ENCODE data around the gene KCNIP1. TPM values are rescaled to one million over a fixed set of nuclear protein-coding genes. Genes with fewer than 3 reads are reported as not detected.

The KCNIP1 gene
- total RNA-seq, 2 donors from 2014 or later = not detected

DNA sequence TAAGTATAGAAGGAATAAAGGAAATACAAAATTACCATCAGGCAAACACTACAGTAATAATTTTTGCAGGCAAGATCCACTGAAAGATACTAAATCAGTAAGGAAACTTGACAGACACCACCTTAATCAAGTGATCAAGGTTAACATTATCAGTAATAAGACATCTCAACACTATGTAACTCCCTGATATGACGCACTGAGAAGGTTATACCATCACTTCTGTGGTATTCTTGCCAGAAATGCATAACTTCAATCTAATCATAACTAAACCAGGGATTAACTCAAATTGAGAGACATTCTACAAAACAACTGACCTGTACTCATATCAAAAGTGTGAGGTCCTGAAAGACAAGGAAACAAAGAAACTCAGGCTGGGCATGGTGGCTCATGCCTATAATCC is 227.2 kb downstream of the KCNIP1 start:
- Mint-ChIP-seq H3K9me3 (peaks cover 3% of the 10 kb centered on the region), H3K4me3 (no peak overlapping the region), H3K36me3 (no peaks in the 10 kb centered on the region), H3K27me3 (peaks cover 29 to 30% of the 10 kb centered on the region in 2 donors), H3K4me1 (ENCODE audit: low read depth in 2 of 2) (no peaks in the 10 kb centered on the region), H3K27ac (no peak overlapping the region)
- DNase-seq (ENCODE audit: low spot score) (no peak), ATAC-seq (no peak)

DNA sequence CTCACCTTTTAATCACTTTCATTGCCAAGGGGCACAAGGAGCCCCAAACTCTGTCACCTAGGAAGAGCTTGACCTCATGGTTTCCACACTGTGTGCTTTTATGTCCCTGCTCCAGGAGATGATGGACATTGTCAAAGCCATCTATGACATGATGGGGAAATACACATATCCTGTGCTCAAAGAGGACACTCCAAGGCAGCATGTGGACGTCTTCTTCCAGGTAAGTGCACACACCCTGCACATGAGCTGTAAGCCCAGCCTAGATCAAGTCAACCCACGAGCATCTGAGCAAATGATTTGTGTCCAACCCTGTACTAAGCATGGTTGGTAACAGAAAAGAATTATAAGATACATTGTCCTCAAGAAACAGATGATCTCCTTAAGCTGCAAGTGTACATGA is 228.9 kb downstream of the KCNIP1 start:
- Mint-ChIP-seq H3K27me3 (peaks cover 20 to 28% of the 10 kb centered on the region in 2 donors), H3K4me3 (no peak overlapping the region), H3K4me1 (ENCODE audit: low read depth in 2 of 2) (no peaks in the 10 kb centered on the region), H3K27ac (no peak overlapping the region), H3K36me3 (no peaks in the 10 kb centered on the region), H3K9me3 (peaks cover 3% of the 10 kb centered on the region)
- no peak for DNase-seq (ENCODE audit: low spot score)
- ATAC-seq = peak in 1 of 2 donors; percentile 53

DNA sequence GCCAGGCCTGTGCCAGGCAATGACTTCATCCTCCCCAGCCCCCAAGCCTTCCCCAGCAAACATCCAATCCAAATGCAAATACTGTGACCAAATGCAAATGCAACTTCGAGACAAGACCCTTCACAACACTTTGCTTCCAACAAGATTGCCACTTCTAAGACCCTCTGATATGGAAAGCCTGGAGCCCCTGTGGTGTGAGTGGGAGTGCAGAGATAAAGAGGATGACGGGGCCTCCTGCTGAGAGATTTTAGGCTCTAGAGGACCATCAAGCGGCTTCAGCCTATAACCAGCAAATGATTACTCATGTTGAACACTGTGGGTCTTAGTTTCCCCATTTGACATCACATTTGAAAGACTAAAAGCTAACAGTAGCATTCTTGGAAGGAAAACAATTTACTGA is 233.1 kb downstream of the KCNIP1 start:
- no peak overlapping the region for H3K27ac Mint-ChIP-seq
- no peaks in the 10 kb centered on the region for H3K4me1 Mint-ChIP-seq (ENCODE audit: low read depth in 2 of 2)
- H3K4me3 Mint-ChIP-seq = no peak overlapping the region
- H3K27me3 Mint-ChIP-seq = peaks cover 14 to 22% of the 10 kb centered on the region in 2 donors
- H3K36me3 Mint-ChIP-seq = no peaks in the 10 kb centered on the region
- H3K9me3 Mint-ChIP-seq = peaks cover 3% of the 10 kb centered on the region
- ATAC-seq (no peak), DNase-seq (ENCODE audit: low spot score) (no peak)

DNA sequence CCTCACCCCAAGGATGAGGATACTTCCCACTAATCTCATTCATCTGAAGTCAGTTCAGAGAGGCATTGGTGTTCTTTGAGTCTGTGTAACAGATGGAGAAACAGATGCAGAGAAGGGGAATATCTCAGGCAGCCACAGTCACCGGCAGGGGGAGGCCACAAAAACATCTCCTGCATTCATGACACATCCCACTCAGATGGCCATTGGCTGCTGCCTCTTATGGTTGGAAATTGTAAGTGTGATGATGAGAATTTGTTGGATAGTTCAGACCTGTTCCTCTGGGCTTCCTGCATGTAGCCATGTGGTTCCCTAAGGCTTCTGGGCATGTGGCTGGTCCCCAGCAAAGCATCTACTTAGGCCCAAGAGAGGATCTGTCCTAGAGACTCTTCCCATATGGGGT is 233.8 kb downstream of the KCNIP1 start:
- no peak overlapping the region for H3K27ac Mint-ChIP-seq

DNA sequence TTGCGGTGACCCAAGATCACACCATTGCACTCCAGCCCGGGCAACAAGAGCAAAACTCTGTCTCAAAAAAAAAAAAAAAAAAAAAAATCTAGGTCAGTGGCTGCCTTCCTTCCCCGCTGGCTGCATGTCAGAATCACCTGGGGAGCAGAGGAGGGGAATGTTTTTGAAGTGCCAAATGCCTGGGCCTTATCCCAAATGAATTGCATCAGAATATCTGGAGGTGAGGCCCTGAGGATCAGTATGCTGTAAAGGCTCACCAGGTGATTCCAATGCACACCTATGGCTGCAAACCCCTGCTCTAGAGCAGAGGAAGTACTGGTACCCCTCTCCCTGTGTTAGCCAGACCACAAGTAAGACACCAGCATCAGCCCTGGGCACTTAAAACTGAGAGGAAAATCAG is 235.0 kb downstream of the KCNIP1 start:
- peaks cover 15 to 16% of the 10 kb centered on the region in 2 donors for H3K27me3 Mint-ChIP-seq
- H3K27ac Mint-ChIP-seq = no peak overlapping the region
- H3K4me3 Mint-ChIP-seq = no peak overlapping the region
- ATAC-seq (no peak), DNase-seq (ENCODE audit: low spot score) (no peak)
- peaks cover 3% of the 10 kb centered on the region for H3K9me3 Mint-ChIP-seq
- no peaks in the 10 kb centered on the region for H3K36me3 Mint-ChIP-seq
- no peaks in the 10 kb centered on the region for H3K4me1 Mint-ChIP-seq (ENCODE audit: low read depth in 2 of 2)

More for the DNA sequence above, 233.8 kb downstream of the KCNIP1 start:
- H3K4me1 Mint-ChIP-seq (ENCODE audit: low read depth in 2 of 2) = no peaks in the 10 kb centered on the region
- H3K27me3 Mint-ChIP-seq = peaks cover 14 to 22% of the 10 kb centered on the region in 2 donors
- DNase-seq (ENCODE audit: low spot score) (no peak), ATAC-seq (no peak)
- no peaks in the 10 kb centered on the region for H3K36me3 Mint-ChIP-seq
- H3K9me3 Mint-ChIP-seq = peaks cover 3% of the 10 kb centered on the region
- H3K4me3 Mint-ChIP-seq = no peak overlapping the region

DNA sequence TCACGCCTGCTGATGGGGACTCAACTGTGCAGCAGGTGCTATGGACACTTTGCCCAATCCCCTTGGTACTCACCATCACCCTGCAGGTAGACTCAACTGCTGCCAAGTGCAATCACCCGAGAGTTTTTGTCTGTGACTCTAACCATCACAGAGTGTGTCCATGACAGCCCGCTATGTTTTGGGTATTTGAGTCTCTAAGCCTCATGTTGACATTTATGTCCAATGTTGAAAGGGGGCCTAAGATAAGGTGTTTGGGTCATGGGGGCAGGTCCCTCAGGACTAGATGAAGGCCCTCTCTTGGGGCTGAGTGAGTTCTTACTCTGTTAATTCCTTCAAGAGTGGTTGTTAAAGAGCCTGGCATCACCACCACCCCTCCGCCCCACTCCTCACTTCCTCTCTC is 235.6 kb downstream of the KCNIP1 start:
- Mint-ChIP-seq H3K9me3 (peaks cover 3% of the 10 kb centered on the region), H3K36me3 (no peaks in the 10 kb centered on the region), H3K4me1 (ENCODE audit: low read depth in 2 of 2) (no peaks in the 10 kb centered on the region), H3K4me3 (no peak overlapping the region), H3K27me3 (peaks cover 15 to 19% of the 10 kb centered on the region in 2 donors), H3K27ac (no peak overlapping the region)
- ATAC-seq (no peak), DNase-seq (ENCODE audit: low spot score) (no peak)

DNA sequence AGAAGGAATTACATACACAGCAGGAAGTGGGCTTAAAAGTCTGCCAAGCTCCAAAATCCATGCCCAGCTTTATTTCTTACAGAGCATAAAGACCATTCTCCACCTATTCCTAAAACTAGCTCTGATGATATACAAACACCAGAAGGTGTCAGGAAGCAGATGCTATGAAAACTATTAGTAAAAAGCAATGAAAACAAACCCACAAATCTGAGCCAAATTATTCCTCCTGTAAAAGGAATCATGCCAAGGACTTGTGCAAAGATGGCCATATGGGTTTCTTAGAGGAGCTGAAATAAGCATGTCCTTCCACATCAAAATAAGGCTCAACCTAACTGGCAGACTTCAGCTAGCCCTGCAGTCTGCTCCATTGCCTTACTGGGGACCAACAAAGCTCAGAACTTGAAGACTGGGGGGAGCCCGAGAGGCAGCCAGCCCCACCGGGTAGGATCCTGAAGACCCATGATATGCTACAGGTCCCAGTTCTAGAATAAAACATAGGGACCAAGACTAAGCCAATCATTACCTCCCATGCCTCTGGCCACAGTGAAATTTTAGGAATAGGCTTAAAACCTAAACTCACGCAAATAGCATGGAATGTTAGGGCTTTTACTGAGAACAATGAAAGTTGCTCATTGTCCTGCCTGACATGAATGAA is 236.9 kb downstream of the KCNIP1 start:
- Mint-ChIP-seq H3K36me3 (no peaks in the 10 kb centered on the region), H3K4me1 (ENCODE audit: low read depth in 2 of 2) (no peaks in the 10 kb centered on the region), H3K27me3 (peaks cover 15 to 16% of the 10 kb centered on the region in 2 donors), H3K4me3 (no peak overlapping the region), H3K27ac (no peak overlapping the region), H3K9me3 (no peaks in the 10 kb centered on the region)
- DNase-seq (ENCODE audit: low spot score) = no peak
- ATAC-seq = no peak

DNA sequence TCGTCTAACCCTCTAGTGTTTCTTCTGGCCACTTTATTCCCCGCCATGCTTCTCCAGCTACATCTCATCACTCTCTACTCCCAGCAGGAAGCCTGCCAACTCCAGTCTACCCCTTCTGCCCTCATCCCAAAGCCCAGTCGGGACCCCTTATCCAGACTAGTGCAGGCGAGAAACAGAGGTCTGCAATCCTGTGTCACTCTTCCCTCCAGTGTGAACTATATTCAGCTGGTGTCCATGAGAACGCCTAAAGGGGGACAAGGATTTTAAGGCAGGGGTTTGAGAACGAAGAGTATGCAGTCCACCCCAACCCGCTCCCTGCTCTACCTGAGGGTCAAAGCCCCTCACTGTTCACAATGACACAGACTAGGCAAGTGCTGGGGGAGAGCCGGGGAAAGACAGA is 238.0 kb downstream of the KCNIP1 start:
- H3K4me3 Mint-ChIP-seq = no peak overlapping the region
- H3K36me3 Mint-ChIP-seq = no peaks in the 10 kb centered on the region
- H3K4me1 Mint-ChIP-seq (ENCODE audit: low read depth in 2 of 2) = no peaks in the 10 kb centered on the region
- H3K27ac Mint-ChIP-seq = no peak overlapping the region
- peaks cover 14 to 15% of the 10 kb centered on the region in 2 donors for H3K27me3 Mint-ChIP-seq
- no peaks in the 10 kb centered on the region for H3K9me3 Mint-ChIP-seq
- ATAC-seq (no peak), DNase-seq (ENCODE audit: low spot score) (no peak)

DNA sequence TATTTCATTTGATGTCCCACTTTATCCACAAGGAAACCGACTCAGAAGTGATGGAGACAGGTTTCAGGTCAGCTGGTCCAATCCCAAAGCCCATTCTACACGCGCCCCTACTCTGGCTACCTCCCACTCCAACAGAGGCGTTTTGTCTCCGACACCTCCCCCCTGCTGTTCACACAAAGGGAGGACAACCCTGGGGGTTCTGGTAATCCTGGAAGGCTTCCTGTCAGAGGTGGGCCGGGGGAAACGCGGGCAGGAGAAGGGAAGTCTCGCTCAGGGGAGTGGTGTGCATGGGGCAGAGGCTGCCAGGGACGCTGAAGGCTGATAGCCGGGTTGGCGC is 240.0 kb downstream of the KCNIP1 start:
- ATAC-seq (no peak), DNase-seq (ENCODE audit: low spot score) (no peak)
- Mint-ChIP-seq H3K4me3 (no peak overlapping the region), H3K36me3 (no peaks in the 10 kb centered on the region), H3K27me3 (peaks cover 14 to 15% of the 10 kb centered on the region in 2 donors), H3K4me1 (ENCODE audit: low read depth in 2 of 2) (no peaks in the 10 kb centered on the region), H3K9me3 (no peaks in the 10 kb centered on the region), H3K27ac (no peak overlapping the region)

DNA sequence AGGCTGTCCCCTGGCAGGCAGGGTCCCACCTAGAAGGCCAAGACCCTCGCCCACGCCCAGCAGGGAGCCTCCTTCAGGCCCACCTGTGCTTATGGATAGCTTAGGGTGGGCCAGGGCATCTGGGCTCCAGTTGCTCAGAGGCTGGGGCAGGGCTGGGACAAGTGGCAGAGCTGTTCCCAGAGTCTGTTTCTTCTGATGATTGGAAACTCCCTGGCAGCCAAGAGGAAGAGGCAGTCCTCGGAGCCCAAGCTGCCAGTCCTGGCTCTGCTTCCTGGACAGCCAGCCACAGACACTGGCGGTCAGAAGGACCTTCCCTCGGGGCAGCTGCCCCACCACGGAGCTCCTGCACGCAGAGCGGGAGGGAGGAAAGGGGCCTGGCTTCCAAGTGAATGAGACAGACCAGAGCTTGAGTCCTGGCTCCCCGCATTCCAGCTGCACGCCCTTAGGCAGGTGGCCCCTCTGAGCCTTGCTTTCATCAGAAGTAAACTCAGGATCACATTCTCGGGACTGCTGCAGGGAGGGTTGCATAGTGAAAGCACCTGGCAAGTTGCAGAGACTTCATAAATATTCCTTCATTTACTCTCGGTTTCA is 241.8 kb downstream of the KCNIP1 start:
- H3K36me3 Mint-ChIP-seq = no peaks in the 10 kb centered on the region
- H3K27ac Mint-ChIP-seq = no peak overlapping the region
- H3K4me3 Mint-ChIP-seq = no peak overlapping the region
- H3K9me3 Mint-ChIP-seq = no peaks in the 10 kb centered on the region
- H3K27me3 Mint-ChIP-seq = peaks cover 20% of the 10 kb centered on the region in 2 donors
- ATAC-seq (no peak), DNase-seq (ENCODE audit: low spot score) (no peak)
- H3K4me1 Mint-ChIP-seq (ENCODE audit: low read depth in 2 of 2) = no peaks in the 10 kb centered on the region

DNA sequence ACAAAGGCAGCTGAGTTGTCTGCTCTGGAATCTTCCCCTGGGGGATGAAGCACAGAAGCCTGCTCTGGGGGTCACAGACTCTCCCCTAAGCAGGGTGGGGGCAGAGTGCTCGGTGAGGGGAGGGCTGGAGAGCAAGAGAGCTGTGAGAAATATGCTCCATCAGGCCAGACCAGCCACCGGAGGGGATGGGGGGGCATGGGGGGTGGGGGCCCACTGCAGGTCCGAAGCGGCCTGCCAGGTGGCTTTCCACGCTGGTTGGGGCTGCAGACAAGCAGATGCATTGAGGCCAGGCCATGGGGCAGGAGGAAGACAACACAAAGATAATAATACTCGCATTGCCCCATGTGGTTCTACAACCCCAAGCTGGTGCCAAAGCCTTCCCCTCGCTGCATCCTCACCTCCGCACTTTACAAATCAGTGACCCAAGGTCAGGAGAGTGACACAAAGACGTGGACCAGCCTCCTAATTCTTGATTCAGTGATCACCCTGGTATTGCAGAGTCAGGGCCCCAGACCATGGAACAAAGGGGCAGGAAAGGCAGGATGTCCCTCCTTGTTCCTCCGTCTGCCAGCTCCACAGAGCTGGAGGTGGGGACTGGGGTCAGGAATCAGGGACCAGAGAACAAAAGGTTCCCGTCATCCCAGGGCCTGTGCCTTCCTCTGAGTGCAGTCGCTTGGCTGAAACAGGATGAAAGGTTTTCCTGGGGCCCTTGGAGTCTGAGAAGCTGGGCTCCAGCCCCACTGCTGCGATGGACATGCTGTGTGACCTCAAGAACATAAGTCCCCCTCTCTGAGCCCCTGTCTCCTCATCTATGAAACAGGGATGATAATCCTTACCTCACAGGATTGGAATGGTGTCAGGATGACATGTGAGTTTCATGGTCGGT is 242.5 kb downstream of the KCNIP1 start:
- ATAC-seq = no peak
- no peaks in the 10 kb centered on the region for H3K4me1 Mint-ChIP-seq (ENCODE audit: low read depth in 2 of 2)
- no peak overlapping the region for H3K27ac Mint-ChIP-seq
- no peaks in the 10 kb centered on the region for H3K9me3 Mint-ChIP-seq
- no peak overlapping the region for H3K4me3 Mint-ChIP-seq
- DNase-seq (ENCODE audit: low spot score) = no peak
- peaks cover 22% of the 10 kb centered on the region in 2 donors for H3K27me3 Mint-ChIP-seq
- H3K36me3 Mint-ChIP-seq = no peaks in the 10 kb centered on the region

DNA sequence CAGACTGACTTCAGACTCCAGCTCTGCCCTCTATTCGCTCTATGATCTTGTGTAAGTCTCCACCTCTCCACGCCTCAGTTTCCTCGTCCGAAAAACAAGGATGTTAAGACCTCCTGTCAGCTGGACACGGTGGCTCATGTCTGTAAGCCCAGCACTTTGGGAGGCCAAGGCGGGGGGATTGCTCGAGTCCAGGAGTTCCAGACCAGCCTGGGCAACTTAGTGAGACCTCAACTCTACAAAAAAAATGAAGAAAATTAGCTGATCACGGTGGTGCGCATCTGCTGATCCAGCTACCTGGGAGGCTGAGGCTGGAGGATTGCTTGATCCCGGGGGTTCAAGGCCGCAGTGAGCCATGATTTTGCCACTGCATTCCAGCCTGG is 243.1 kb downstream of the KCNIP1 start:
- no peak overlapping the region for H3K27ac Mint-ChIP-seq
- no peaks in the 10 kb centered on the region for H3K4me1 Mint-ChIP-seq (ENCODE audit: low read depth in 2 of 2)
- ATAC-seq = no peak
- peaks cover 19% of the 10 kb centered on the region in 2 donors for H3K27me3 Mint-ChIP-seq
- no peak for DNase-seq (ENCODE audit: low spot score)
- H3K4me3 Mint-ChIP-seq = no peak overlapping the region
- no peaks in the 10 kb centered on the region for H3K9me3 Mint-ChIP-seq
- H3K36me3 Mint-ChIP-seq = no peaks in the 10 kb centered on the region

DNA sequence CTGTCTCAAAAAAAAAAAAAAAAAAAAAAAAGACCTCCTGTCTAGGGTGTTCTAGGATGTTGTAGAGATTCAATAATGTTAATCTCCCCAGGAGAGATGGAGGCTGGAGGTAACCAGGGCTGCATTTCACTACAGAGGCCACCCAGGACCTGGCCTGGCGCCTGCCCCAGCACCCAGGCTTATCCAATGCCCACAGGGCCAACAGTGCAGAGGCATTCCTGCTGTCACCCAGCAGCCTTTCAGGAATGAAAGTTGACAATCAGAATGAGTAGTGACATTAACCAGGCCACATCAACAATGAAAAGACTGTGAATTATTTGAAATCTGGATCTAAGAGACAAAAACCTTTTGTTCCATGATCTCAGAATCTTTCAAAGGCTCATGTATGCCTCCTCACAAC is 243.5 kb downstream of the KCNIP1 start:
- Mint-ChIP-seq H3K27me3 (peaks cover 16 to 17% of the 10 kb centered on the region in 2 donors), H3K27ac (no peak overlapping the region), H3K9me3 (no peaks in the 10 kb centered on the region), H3K36me3 (no peaks in the 10 kb centered on the region), H3K4me1 (ENCODE audit: low read depth in 2 of 2) (no peaks in the 10 kb centered on the region), H3K4me3 (no peak overlapping the region)
- ATAC-seq (no peak), DNase-seq (ENCODE audit: low spot score) (no peak)

DNA sequence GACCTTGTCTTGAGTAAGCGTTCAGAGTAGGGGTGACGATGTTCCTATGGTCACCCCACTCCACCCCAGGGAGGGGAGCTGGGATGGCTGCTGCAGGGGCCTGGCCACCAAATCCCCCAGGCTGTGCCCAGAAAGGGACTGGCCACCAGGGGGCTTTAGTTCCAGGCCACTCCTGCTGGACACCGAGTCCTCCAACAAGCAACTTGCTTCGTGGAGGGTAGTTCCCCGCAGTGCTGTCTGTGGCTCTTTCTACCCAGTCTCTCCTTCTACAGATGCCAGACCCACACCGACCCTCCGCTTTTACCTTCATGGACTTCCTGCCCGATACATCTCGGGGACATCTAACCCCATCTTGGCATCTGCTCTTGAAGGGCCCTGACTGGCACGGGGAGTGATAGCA is 244.0 kb downstream of the KCNIP1 start:
- Mint-ChIP-seq H3K4me1 (ENCODE audit: low read depth in 2 of 2) (no peaks in the 10 kb centered on the region), H3K27me3 (peaks cover 16 to 20% of the 10 kb centered on the region in 2 donors), H3K4me3 (no peak overlapping the region), H3K27ac (no peak overlapping the region), H3K9me3 (no peaks in the 10 kb centered on the region), H3K36me3 (no peaks in the 10 kb centered on the region)
- ATAC-seq (no peak), DNase-seq (ENCODE audit: low spot score) (no peak)
